Measurements from ENCODE around the gene SEMA4D.
"Not testable (repeated sequence)": the region's sequence is repeated elsewhere in the genome, so short reads cannot be mapped to it uniquely, and the experiment has no call there.

Gene SEMA4D

GRCh38 chr9:89376741-89377351, 121.1 kb downstream of the SEMA4D start:
- in situ Hi-C loops (cut with MboI; ENCODE audit: low sequenced_read_pairs) = no loop called here

GRCh38 chr9:89376286-89376685, 121.6 kb downstream of the SEMA4D start:
- in situ Hi-C loops (cut with MboI; ENCODE audit: low sequenced_read_pairs) = no loop called here

- in situ Hi-C loops (cut with MboI; ENCODE audit: low sequenced_read_pairs) = no loop called here
Measured at GRCh38 chr9:89375191-89375760, 122.6 kb downstream of the SEMA4D start.

GRCh38 chr9:89374176-89374575, 123.7 kb downstream of the SEMA4D start:
- in situ Hi-C loops (cut with MboI; ENCODE audit: low sequenced_read_pairs) = no loop called here

- in situ Hi-C loops (cut with MboI; ENCODE audit: low sequenced_read_pairs) = no loop called here
Measured at GRCh38 chr9:89372979-89373378, 124.9 kb downstream of the SEMA4D start.

GRCh38 chr9:89372230-89372816, 125.6 kb downstream of the SEMA4D start:
- in situ Hi-C loops (cut with MboI; ENCODE audit: low sequenced_read_pairs) = no loop called here

- in situ Hi-C loops (cut with MboI; ENCODE audit: low sequenced_read_pairs) = not testable (repeated sequence)
Measured at GRCh38 chr9:89371791-89372190, 126.1 kb downstream of the SEMA4D start.

GRCh38 chr9:89370593-89370992, 127.3 kb downstream of the SEMA4D start:
- in situ Hi-C loops (cut with MboI; ENCODE audit: low sequenced_read_pairs) = no loop called here

GRCh38 chr9:89368978-89369377, 128.9 kb downstream of the SEMA4D start:
- in situ Hi-C loops (cut with MboI; ENCODE audit: low sequenced_read_pairs) = no loop called here

- in situ Hi-C loops (cut with MboI; ENCODE audit: low sequenced_read_pairs) = no loop called here
Measured at GRCh38 chr9:89368550-89368949, 129.4 kb downstream of the SEMA4D start.

GRCh38 chr9:89367726-89368437, 130.0 kb downstream of the SEMA4D start:
- in situ Hi-C loops (cut with MboI; ENCODE audit: low sequenced_read_pairs) = no loop called here

- in situ Hi-C loops (cut with MboI; ENCODE audit: low sequenced_read_pairs) = no loop called here
Measured at GRCh38 chr9:89367281-89367680, 130.6 kb downstream of the SEMA4D start.

- in situ Hi-C loops (cut with MboI; ENCODE audit: low sequenced_read_pairs) = no loop called here
Measured at GRCh38 chr9:89366711-89367110, 131.2 kb downstream of the SEMA4D start.

GRCh38 chr9:89365532-89365912, 132.4 kb downstream of the SEMA4D start:
- in situ Hi-C loops (cut with MboI; ENCODE audit: low sequenced_read_pairs) = no loop called here

- in situ Hi-C loops (cut with MboI; ENCODE audit: low sequenced_read_pairs) = no loop called here
Measured at GRCh38 chr9:89364666-89365531, 133.0 kb downstream of the SEMA4D start.

GRCh38 chr9:89363921-89364665, 133.8 kb downstream of the SEMA4D start:
- in situ Hi-C loops (cut with MboI; ENCODE audit: low sequenced_read_pairs) = no loop called here

GRCh38 chr9:89363311-89363670, 134.6 kb downstream of the SEMA4D start:
- in situ Hi-C loops (cut with MboI; ENCODE audit: low sequenced_read_pairs) = no loop called here

- in situ Hi-C loops (cut with MboI; ENCODE audit: low sequenced_read_pairs) = no loop called here
Measured at GRCh38 chr9:89362647-89363310, 135.1 kb downstream of the SEMA4D start.

- in situ Hi-C loops (cut with MboI; ENCODE audit: low sequenced_read_pairs) = no loop called here
Measured at GRCh38 chr9:89361816-89362646, 135.9 kb downstream of the SEMA4D start.

Measured in HL-60/S4 (cell line).